Astrocyte of the cerebellum (primary cell): ENCODE data around the gene GIMAP4.

ENCODE experiments used
- DNase-seq: peaks from one replicate; pipeline ENCODE4 v3.0.0-alpha.2; 2011; ENCODE audit warnings: low read depth
- H3K4me3 ChIP-seq: 2 replicates; pipeline ENCODE4 v1.5.1; 2011; ENCODE audit warnings: mild to moderate bottlenecking, low read depth, low read length, moderate library complexity
- CTCF ChIP-seq: IDR thresholded peaks from 2 replicates; pipeline ENCODE4 v1.5.1; 2012; ENCODE audit warnings: low read length, low read depth, moderate library complexity, mild to moderate bottlenecking; ENCODE audit errors: missing control alignments
- in situ Hi-C: cut with HindIII; loops from 2 replicates; pipeline ENCODE4 v1.10.0; 2017; ENCODE audit warnings: low sequenced_read_pairs

The GIMAP4 gene

GRCh38 chr7:150620061-150620460, 52.9 kb downstream of the GIMAP4 start:
- DNase-seq, result no peak
- TF ChIP-seq CTCF, result no peak
- H3K4me3 ChIP-seq, result no peak overlapping the region
- in situ Hi-C loops, result no loop called here

- no peak overlapping the region for H3K4me3 ChIP-seq
- DNase-seq, result no peak
- TF ChIP-seq CTCF, result no peak
- in situ Hi-C loops, result no loop called here
Observed at GRCh38 chr7:150620617-150621371, 53.6 kb downstream of the GIMAP4 start.

GRCh38 chr7:150621376-150621775, 54.2 kb downstream of the GIMAP4 start:
- in situ Hi-C loops, result no loop called here
- no peak for TF ChIP-seq CTCF
- no peak overlapping the region for H3K4me3 ChIP-seq
- no peak for DNase-seq
